WI38 (cell line): ENCODE data around the gene MYH11.

Source experiments
- H3K4me3 ChIP-seq: 2 replicates; pipeline ENCODE4 v1.5.1; 2011; ENCODE audit warnings: low read depth, mild to moderate bottlenecking, control low read depth, low read length
- CTCF ChIP-seq: IDR thresholded peaks from 2 replicates; pipeline ENCODE4 v1.5.1; 2012; ENCODE audit warnings: low read depth, mild to moderate bottlenecking, control low read depth, low read length

MYH11 gene

GRCh38 chr16:15861996-15862395 is 5.2 kb upstream of the MYH11 start:
- no peak overlapping the region for H3K4me3 ChIP-seq
- no peak for TF ChIP-seq CTCF

- TF ChIP-seq CTCF: no peak
- no peak overlapping the region for H3K4me3 ChIP-seq
Observed at GRCh38 chr16:15858921-15859668, 2.3 kb upstream of the MYH11 start.

GRCh38 chr16:15857724-15858560 is 1.1 kb upstream of the MYH11 start:
- peak overlapping the region; percentile 52 for H3K4me3 ChIP-seq
- TF ChIP-seq CTCF: no peak

GRCh38 chr16:15856182-15856581 is 646 bp downstream of the MYH11 start:
- no peak overlapping the region for H3K4me3 ChIP-seq
- TF ChIP-seq CTCF: no peak

GRCh38 chr16:15855704-15856003 is 1.2 kb downstream of the MYH11 start:
- no peak overlapping the region for H3K4me3 ChIP-seq

GRCh38 chr16:15854906-15855703 is 1.7 kb downstream of the MYH11 start:
- no peak for TF ChIP-seq CTCF
- no peak overlapping the region for H3K4me3 ChIP-seq

More at GRCh38 chr16:15855704-15856003, 1.2 kb downstream of the MYH11 start:
- TF ChIP-seq CTCF: no peak
